ES-I3 (cell line): ENCODE measurements around the gene LONP2.
"Not testable (repeated sequence)": the region's sequence is repeated elsewhere in the genome, so short reads cannot be mapped to it uniquely, and the experiment has no call there.

Experiments
- H3K36me3 ChIP-seq: 2 replicates; pipeline ENCODE4 v1.6.1; 2013; ENCODE audit warnings: mild to moderate bottlenecking, low read length, control low read depth, moderate library complexity; ENCODE audit not compliant: insufficient read depth
- H3K4me1 ChIP-seq: 2 replicates; pipeline ENCODE4 v1.6.1; 2013; ENCODE audit warnings: mild to moderate bottlenecking, control low read depth, low read length; ENCODE audit not compliant: insufficient read depth
- H3K9ac ChIP-seq: 2 replicates; pipeline ENCODE4 v1.6.1; 2013; ENCODE audit warnings: low read depth, mild to moderate bottlenecking, low read length, moderate library complexity
- H3K9me3 ChIP-seq: 2 replicates; pipeline ENCODE4 v1.6.1; 2013; ENCODE audit warnings: mild to moderate bottlenecking, low read length, moderate library complexity; ENCODE audit not compliant: control insufficient read depth, insufficient read depth

The LONP2 gene

DNA sequence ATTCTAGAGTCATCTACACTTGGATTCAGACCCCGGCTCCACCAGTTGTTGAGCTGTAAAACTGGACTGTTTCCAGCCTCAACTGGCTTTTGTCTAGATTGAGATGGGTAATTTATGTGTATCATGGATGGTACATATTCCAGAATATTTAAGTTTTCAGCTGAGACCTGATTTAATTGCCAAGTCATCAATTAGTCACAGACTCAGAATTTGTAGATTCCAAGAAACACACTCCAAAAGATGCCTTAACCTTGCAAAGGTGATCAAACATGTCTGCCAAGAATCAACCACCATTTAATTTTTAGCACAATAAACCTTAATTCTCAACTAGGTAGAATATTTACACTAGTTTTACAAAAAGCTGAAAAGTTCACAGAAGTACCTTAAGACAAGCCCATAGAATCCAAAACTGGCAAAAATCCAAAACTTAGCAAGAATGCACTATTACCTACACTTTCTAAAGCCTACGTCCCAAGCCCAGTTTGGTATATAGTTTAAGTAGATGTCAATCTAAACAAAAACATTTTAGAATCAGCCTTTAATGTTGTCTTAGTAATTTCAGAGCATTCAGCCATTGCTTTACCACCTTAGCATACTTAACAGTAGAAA, 123.4 kb downstream of the LONP2 start:
- Histone ChIP-seq H3K36me3 (no peaks in the 10 kb centered on the region), H3K4me1 (peaks cover 28% of the 10 kb centered on the region), H3K9me3 (no peaks in the 10 kb centered on the region), H3K9ac (no peak overlapping the region)

DNA sequence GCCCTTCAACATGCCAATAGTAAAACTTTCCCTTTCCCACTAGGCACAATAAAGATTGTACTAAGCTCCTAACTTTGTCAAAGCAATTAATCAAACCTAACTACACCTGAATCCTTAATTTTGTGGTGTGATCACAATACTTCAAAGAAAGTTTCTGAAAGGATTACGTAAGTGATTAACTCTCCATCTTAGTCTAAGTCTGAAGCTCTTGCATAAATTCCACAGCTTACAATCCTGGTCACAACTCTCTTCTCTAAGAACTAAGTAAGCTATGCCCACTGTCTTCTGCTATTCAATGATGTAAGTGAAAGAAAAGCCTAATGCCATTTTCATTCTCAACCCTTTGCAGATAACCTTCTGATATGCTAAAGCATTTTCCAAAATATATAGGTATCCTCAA, 125.7 kb downstream of the LONP2 start:
- H3K9me3 ChIP-seq, result no peaks in the 10 kb centered on the region
- no peak overlapping the region for H3K9ac ChIP-seq
- H3K4me1 ChIP-seq, result peaks cover 44% of the 10 kb centered on the region
- H3K36me3 ChIP-seq, result no peaks in the 10 kb centered on the region

DNA sequence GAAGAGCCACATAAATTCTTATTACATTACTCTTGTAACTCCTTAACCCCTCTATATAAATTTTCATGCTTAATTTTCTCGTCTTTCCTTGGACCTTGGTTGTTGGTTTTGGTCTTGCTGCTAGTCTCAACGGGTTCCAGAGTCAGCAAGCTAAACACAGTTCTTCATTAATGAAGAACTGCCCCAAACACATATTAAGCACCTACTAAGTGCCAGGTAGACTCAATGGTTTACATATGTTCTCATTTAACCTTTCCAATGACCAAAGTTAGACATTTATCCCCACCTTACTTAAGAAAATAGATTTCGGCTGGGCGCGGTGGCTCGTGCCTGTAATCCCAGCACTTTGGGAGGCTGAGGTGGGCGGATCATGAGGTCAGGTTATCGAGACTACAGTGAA, 126.1 kb downstream of the LONP2 start:
- no peaks in the 10 kb centered on the region for H3K9me3 ChIP-seq
- H3K9ac ChIP-seq, result no peak overlapping the region
- peaks cover 43% of the 10 kb centered on the region for H3K4me1 ChIP-seq
- H3K36me3 ChIP-seq, result no peaks in the 10 kb centered on the region

DNA sequence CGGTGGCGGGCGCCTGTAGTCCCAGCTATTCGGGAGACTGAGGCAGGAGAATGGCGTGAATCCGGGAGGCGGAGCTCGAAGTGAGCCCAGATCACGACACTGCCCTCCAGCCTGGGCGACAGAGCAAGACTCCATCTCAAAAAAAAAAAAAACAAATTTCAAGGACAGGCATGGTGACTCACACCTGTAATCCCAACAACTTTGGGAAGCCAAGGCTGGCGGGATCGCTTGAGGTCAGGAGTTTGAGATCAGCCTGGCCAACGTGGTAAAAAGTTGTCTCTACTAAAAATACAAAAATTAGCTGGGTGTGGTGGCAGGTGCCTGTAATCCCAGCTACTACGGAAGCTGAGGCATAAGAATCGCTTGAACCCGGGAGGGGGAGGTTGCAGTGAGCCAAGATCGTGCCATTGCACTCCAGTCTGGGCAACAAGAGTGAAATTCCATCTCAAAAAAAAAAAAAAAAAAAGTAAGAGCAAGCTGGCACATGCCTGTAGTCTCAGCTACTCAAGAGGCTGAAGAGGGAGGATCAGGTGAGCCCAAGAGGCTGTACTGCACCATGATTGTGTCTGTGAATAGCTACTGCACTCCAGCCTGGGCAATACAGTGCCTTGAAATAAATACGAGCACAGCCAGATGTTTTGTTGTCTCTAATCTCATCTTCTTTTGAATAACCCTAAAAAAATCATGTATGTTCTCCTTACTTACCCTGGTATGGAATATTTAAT, 126.7 kb downstream of the LONP2 start:
- H3K9me3 ChIP-seq, H3K36me3 ChIP-seq, H3K9ac ChIP-seq: not testable (repeated sequence)
- H3K4me1 ChIP-seq, result peaks cover 42% of the 10 kb centered on the region

DNA sequence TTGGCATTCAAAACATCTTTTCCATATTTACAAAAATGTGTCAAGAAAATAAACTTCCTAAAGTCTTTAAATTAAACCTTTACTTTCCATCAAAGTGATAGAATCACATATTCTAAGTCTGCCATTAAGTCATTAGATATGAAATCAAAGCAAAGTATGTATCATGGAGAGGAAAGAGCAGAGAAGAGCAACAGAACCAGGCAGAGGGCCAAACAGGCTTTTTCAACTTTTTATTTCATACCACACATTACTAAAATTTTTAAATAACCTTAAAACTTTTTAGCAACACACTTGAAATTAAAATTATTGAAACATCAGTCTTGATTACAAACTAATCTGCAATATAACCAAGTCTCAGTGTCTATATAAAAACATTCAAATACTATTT, 127.3 kb downstream of the LONP2 start:
- H3K9ac ChIP-seq, result no peak overlapping the region
- H3K36me3 ChIP-seq, result no peaks in the 10 kb centered on the region
- peaks cover 42% of the 10 kb centered on the region for H3K4me1 ChIP-seq

DNA sequence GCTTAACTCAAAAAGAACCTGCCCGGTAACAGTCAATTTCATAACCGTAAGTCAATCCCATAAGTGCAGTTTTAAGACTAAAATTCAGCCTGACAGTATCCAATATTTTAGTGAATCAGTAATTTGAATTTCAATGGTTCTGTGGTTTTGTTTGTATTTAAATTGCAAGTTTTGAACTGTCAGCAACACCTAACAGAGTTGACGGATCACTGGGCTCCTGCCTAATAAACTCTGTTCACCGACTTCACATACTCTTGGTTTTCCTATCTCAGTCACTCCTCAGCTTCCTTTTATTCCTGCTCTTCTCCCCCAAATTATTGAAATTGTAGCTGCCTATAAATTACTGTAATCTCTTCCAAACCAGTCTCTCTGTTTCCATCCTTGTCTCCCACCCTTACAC, 128.6 kb downstream of the LONP2 start:
- Histone ChIP-seq H3K4me1 (peaks cover 37% of the 10 kb centered on the region), H3K9ac (no peak overlapping the region), H3K36me3 (no peaks in the 10 kb centered on the region), H3K9me3 (no peaks in the 10 kb centered on the region)

More for the DNA sequence above, 127.3 kb downstream of the LONP2 start:
- H3K9me3 ChIP-seq, result no peaks in the 10 kb centered on the region

DNA sequence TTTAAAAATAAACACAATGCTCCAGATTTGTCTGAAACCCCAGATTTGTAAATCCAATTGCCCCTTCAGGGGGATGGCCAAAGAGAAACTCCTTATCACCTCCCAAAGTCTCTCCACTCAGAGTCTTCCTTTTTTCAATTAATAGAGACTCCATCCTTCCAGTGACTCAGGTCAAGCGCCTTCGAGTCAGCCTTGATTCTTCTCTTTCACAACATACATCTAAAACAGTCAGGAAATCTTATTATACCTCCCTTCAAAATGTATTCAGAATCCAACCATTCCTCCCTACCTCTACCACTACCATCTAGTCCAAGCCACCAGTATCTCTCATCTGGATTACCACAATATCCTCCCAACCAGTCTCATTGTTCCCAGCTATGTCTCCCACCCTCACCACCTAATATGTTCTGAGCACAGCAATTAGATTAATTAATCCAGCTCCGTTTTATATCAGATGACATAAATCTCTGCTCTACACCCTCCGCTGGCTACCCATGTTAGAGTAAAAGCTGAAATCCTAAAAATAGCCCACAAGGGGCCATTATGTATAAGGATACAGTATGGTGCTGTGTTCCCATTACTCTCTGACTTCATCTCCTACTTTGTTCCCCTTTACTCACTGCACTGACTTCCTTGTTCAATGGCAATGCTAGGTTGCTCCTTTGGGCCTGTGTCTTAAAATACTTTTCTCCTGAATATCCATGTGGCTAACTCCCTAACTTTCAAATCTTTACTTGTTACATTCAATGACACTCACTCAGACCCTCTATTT, 129.3 kb downstream of the LONP2 start:
- Histone ChIP-seq H3K9ac (no peak overlapping the region), H3K9me3 (no peaks in the 10 kb centered on the region), H3K4me1 (peaks cover 35% of the 10 kb centered on the region), H3K36me3 (no peaks in the 10 kb centered on the region)

DNA sequence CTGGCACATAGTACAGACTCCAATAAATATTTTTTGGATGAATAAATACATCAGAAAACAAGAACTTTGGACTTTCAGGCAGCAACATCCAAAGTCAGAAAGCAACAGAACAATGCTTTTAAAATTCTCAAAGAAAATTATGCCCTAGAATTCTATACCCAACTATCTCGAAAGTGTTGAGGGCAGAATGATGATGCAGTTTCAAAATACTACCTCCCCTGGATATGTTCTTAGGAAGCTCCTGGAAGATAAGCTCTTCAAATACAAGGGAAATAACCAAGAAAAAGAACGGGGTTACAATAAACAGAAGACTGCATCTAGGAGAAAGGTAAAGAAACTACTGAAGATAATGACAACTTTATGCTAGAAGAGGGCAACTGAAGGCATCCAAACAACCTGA, 130.2 kb downstream of the LONP2 start:
- Histone ChIP-seq H3K9ac (no peak overlapping the region), H3K4me1 (peaks cover 42% of the 10 kb centered on the region), H3K36me3 (no peaks in the 10 kb centered on the region), H3K9me3 (no peaks in the 10 kb centered on the region)

DNA sequence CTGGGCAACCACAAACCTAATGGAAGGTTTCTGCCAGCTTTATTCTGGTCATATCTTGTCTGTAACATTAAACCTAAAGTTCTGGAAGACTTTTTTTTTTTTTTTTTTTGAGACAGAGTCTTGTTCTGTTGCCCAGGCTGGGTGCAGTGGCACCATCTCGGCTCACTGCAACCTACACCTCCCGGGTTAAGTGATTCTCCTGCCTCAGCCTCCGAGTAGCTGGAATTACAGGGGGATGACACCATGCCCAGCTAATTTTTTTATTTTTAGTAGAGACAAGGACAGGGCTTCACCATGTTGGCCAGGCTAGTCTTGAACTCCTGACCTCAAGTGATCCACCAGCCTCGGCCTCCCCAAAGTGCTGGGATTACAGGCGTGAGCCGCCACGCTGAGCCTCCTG, 133.2 kb downstream of the LONP2 start:
- not testable (repeated sequence) for H3K9ac ChIP-seq, H3K36me3 ChIP-seq, H3K9me3 ChIP-seq
- H3K4me1 ChIP-seq, result peaks cover 41% of the 10 kb centered on the region

DNA sequence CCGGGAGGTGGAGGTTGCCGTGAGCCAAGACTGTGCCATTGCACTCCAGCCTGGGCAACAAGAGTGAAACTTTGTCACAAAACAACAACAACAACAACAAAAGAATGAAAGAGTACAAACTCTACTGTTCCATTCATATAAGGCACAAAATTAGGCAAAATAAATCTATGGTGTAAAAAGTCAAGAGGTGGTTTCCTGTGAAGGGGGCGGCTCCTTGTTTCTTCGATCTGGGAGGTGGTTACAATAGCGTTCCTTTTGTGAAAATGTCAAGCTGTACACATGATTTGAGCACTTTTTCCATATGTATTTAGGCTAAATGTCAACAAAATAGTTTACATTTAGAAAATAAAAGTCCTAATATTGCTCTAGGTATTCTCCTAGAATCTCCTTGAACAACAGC, 134.2 kb downstream of the LONP2 start:
- Histone ChIP-seq H3K4me1 (peaks cover 34% of the 10 kb centered on the region), H3K9ac (no peak overlapping the region), H3K9me3 (no peaks in the 10 kb centered on the region), H3K36me3 (no peaks in the 10 kb centered on the region)

DNA sequence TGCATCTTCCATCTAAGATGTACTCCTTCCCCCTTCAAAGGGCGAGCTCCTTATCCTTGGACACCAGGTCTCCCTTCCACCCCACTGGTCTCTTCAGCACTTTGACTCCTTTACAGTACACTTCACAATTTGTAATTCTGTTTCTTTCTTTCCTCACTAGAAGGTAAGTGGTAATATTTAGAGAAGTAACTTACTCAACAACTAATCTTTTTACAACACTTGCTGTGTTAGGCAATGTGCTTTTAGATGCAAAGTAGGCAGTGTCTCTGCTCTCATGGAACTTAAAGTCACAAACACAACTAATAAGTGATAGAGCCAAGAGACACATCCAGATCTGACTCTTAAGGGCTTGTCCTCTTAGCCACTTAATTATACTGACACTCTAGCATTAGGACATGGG, 134.7 kb downstream of the LONP2 start:
- Histone ChIP-seq H3K9me3 (no peaks in the 10 kb centered on the region), H3K36me3 (no peaks in the 10 kb centered on the region), H3K4me1 (peaks cover 29% of the 10 kb centered on the region), H3K9ac (no peak overlapping the region)

DNA sequence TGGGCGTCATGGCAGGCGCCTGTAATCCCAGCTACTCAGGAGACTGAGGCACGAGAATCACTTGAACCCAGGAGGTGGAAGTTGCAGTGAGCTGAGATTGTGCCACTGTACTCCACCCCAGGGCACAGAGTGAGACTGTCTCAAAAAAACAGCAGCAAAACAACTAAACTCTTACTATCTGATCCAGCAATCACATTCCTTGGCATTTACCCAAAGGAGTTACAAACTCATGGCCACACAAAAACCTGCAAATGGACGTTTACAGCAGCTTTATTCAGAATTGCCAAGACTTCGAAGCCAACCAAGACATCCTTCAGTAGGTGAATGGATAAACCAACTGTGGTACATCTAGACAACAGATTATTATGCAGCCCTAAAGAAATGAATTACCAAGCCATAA, 137.1 kb downstream of the LONP2 start:
- Histone ChIP-seq H3K4me1 (peaks cover 16% of the 10 kb centered on the region), H3K9ac (no peak overlapping the region)

DNA sequence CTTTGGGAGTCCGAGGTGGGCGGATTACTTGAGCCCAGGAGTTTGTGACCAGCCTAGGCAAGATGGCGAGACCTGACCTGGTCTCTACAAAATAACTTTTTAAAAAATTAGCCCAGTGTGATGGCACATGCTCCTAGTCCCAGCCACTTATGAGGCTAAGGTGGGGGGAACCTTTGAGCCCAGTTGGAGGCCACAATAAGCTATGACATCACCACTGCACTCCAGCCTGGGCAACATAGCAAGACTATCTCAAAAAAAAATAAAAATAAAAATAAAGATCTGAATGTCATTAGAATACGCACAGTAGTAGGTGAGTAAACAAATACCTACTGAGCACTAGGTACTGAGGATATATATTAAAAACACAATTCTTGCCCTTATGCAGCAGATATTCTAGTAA, 138.0 kb downstream of the LONP2 start:
- H3K4me1 ChIP-seq, result peaks cover 23% of the 10 kb centered on the region
- no peak overlapping the region for H3K9ac ChIP-seq
- H3K36me3 ChIP-seq, result no peaks in the 10 kb centered on the region
- H3K9me3 ChIP-seq, result no peaks in the 10 kb centered on the region

More for the DNA sequence above, 137.1 kb downstream of the LONP2 start:
- Histone ChIP-seq H3K9me3 (no peaks in the 10 kb centered on the region), H3K36me3 (no peaks in the 10 kb centered on the region)

DNA sequence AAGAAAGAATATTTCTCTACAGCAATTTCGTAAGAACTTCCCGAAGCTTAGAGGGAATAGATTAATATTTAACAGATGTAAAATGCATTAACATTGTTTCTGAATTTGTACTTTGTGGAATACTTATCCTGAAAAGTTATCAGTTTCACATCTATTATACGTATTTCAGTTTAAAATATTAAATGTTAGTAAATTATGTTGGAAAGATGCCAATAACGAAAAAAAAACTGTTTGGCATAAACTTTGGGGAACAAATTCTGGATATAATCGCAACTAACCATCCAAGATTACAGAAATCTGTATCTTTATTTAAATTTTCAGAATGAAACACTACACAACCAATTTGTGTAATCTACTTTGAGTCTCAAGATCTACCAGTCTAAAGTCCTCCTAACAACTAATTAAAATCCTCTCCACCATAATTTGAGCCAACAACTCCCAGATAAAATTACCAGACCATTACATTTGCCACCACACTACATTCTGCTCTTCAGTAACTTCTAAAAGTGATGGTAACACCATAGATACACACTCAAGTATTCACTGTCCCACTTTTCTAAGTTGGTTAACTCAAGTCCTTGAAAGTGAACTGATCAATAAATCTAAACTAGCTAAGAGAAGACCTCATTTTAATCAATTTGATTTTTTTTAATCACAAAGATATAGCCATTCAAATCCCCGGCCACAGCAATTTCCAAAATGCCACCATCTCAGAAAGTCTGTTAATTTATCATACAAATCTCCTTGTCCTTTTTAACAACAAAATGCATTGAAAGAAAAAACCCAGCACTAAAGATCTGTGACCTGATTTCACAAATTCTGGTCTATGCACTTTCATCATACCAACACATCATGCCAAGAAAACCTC, 139.1 kb downstream of the LONP2 start:
- Histone ChIP-seq H3K36me3 (no peaks in the 10 kb centered on the region), H3K9ac (peak overlapping the region; percentile 86), H3K4me1 (peaks cover 23% of the 10 kb centered on the region), H3K9me3 (no peaks in the 10 kb centered on the region)
